NCI-H1105 treated with DMSO at 0.1 percent for 48 hours (cell line): ENCODE results near the gene TRHDE.

Experiments used
- DNase-seq: peaks from one replicate; lab custom pipeline; 2025; lab: John Stamatoyannopoulos, UW

The TRHDE gene

DNA sequence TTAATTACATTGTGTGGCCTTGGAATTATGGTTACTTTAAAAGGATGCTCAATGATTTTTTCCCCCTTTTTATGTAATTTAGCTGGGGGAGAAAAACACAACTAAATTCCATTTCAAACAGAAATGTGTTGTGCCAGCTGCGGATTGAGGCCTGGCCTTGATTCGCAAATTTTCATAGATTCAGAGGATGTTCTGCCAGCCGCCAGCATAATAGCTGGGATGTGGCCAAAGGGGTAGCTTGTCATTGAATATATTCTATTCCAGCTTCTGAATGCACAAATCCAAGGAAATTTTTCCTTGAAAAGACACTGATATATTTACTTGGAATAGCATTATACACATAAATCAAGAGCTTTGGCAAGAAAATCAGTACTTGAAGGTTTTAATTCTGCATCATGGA, 43.7 kb downstream of the TRHDE start:
- DNase-seq = no peak

DNA sequence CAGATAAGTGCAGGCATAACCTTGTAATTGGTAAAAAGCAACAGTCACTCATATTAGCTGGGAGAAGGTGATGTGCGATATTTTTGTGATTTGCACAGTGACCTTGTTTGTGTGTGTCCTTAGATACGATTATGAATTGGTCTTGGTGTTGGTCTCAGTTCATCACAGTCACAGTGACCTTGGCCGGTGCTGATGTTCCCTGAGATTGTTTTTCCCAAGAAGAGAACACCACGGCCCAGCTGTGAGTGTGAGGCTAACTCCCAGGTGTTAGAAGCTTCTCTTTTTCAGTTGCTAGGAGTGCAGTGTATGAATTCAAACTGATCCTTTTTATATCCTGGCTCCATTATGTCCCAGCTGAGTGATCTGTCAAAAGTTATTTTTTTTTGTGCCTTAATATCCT, 46.2 kb downstream of the TRHDE start:
- DNase-seq = no peak

DNA sequence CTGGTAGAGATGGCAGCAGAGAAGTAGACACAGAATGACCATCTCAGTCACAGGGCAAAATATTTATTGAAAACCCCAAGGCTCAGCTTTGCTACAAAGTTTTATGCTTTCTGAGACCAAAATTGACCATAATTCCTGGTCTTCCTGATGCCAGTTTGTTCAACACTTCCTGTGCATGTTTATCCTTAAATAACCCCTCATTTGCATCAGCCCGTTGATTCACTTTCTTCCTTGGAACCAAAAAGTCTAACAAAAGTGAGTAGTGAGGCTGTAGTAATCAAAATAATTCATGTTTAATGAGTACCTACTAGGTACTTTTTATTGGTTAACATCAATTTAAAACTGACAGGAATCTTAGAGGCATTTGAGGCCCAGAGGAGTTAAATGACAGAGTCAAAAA, 51.7 kb downstream of the TRHDE start:
- DNase-seq = no peak

DNA sequence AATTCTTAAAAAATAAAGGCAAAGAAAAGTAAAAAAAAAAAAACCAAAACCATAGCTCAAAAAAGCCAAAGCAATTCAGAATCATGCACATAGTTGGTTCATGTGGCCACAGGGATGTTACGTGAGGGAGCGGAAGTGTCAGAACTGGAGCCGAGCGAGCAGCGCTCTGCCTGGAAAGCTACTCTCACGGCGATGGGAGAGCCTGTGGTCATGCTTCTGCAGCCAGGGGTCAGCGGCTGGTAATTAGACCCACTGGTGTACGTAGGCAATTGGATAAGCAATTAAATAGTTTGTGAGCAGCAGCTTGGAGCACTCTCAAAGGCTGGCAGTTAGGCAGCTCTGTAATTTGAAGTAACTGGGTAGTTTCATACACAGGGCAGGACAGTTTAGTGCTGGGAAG, 58.1 kb downstream of the TRHDE start:
- no peak for DNase-seq

DNA sequence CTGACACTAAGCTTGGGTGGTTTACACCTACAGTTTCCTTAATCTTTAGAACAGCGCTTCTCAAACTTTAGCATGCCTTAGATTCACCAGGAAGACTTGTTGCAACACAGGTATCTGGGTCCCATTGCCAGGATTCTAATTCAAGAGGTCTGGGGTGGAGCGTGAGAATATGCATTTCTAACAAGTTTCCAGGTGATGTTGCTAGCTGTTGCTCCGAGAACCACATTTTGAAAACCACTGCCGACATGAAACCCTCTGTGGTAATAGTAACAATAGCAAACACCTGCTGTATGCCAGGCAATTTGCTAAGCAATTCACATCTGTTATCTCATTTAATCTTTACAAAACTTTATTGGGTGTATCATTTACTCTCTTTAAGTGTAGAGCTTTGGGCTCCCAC, 58.6 kb downstream of the TRHDE start:
- DNase-seq = no peak

DNA sequence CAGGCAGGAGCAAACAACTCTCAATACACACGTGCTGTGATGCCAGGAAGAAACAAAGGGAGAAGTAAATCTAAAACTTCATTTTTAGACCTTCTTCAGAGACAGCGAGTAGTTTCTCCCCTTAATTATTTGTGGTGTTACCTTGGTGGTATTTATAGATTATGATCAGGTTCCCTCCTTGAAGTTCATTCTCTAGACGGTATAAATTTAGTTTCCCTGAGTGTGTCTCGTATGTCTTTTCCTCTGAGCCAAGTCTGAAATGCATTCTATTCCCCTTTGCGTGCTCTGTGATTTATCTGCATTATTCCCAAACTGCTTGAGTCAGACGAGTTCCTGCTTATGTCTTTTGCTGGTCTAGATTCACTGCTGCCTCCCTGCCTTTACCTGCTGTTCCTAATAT, 65.2 kb downstream of the TRHDE start:
- no peak for DNase-seq

DNA sequence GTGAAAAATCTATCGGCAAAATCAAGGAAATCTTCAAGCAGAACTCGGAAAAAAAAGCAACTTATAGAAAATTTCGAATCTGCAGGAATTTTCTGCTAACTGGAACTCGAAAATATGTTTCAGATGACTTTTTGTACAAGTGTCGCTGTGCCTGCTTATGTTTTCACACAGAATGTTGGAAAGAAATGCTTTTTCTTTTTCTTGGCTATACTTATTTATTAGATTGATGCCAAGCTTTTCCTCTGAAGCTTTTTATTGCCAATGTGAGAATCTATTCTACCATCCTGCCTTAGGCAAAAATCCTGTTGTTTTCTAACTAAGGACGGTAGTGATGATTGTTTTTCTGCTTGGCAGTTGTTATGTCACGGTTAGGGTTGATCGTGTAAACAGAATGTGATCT, 65.8 kb downstream of the TRHDE start:
- no peak for DNase-seq

DNA sequence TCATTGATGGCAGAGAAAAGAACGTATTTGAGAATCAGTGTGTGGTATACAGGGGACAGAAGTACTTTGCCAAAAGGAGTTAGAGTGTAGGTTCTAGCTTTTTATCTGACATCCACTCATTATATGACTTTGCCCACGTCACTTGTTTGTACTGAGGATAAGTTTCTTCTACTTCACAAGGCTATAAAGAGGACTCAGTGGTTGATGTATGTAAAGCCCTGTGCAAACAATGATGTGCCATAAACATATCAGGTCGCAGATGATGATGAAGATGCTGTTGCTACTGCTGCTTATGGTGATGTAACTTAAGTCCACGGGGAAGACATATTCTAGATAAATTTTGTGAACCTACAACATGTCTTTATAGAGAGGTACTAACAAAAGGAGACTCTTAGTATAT, 66.3 kb downstream of the TRHDE start:
- DNase-seq = no peak

DNA sequence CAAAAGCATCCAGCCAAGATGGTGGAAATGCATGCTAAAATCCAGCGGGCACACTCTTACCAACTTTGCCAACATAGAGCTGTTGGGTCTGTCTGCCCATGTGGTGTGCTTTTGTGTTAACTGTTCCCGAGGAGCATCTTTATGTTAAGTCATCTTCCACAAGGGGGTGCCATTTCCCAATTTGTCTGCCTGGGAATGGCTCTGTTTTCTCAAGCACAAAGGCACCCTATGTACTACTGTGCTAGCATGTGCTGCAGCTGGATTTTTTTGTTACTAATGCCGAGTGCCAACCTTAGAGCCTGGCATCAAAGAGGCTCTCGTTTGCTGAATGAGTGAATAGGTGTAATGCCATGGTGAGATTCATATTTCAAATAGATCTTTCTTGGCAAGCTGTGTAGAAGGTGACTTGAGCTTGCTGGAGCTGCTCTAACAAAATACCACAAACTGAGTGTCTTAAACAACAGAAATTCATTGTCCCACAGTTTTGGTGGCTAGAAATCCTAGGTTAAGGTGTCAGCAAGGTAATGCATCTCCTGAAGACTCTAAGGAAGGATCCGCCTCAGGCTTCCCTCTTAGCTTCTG, 74.3 kb downstream of the TRHDE start:
- peak; percentile 70 for DNase-seq

DNA sequence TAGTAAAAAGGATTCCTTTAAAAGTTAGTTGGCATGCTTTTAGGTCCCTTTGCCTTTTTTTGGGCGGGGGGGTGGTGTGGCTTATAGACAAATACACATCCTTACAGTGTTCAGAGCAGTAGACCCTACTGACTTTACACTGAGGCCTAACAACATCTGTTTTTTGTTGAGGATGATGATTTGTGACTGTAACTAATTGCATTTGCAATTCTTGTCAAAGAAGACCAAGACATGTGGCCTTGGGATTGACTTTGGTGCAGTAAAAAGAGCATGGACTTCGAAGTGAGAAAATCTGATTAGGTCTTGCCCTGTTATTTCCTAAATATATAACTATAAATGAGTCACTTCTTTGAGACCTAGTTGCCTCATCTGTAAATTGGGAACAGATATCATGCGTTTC, 77.3 kb downstream of the TRHDE start:
- DNase-seq = no peak

DNA sequence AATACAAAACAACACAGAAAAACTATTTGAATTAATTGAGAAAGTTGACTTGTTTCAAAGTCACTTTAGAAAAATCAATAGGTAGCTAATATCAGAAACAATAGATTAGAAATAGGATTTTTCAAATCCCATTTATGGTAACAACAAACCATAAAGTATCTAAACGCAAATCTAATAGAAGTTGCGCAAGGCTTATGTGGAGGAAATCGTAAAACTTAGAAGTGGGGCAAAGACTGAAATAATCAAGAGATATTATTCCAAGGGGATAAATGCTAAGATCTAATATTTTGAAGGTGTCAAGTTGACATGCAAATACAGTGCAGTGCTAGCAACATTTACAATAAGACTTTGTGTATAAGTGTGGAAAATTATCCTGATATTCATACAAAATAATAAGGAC, 87.2 kb downstream of the TRHDE start:
- DNase-seq = no peak

DNA sequence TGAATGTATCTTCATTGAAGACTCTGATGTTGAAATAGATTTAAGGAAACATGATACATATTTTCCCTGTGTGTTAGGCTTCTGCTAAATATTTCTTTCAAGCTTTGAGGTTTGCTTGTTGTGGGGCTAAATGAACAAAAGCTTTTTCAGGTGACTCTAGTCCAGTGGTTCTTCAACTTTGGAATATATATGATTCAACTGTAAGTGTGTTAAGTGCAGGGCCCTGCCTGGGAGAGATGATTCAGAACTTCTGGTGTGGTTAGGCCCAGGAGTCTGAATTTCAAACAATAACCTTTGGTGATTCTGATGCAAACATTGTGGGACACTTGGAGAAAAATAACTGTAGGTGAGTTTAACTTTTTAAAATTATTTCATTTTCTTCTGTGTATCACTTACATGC, 93.0 kb downstream of the TRHDE start:
- no peak for DNase-seq

DNA sequence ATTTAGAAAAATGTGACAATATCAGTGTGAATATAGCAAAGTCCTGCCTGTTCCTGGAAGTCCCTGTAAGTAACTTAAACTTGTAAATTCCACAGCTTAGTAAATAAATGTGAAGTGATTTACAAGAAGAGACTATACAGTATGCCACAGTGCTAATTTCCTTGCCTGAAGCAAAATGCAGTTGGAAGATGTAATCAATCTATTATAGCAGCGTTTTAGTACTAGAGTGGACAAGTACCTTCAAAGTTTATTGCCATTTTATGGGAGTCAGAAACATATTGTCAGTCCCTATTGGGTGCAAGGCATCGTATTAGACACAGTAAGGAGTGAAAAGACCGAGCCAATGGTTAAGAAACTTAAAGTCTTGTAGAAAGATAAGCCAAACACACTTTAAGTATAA, 94.1 kb downstream of the TRHDE start:
- no peak for DNase-seq

DNA sequence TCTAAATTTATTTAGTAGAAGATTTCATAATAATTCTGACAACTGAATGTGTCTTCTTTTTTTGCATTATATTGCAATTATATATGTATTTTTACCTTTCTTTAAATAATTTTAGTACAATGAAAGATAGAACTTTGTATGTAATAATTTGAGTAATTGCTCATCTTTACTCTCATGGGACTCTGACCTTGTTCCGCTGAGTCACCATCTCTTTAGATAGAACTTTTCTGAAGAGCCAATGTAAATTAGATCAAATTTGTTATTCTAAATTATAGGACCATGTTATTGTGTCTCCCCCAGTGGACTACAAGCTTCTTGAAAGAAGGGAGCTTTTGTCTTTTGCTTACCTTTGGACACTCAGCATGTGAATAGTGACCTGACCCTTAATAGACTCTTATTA, 96.1 kb downstream of the TRHDE start:
- no peak for DNase-seq

DNA sequence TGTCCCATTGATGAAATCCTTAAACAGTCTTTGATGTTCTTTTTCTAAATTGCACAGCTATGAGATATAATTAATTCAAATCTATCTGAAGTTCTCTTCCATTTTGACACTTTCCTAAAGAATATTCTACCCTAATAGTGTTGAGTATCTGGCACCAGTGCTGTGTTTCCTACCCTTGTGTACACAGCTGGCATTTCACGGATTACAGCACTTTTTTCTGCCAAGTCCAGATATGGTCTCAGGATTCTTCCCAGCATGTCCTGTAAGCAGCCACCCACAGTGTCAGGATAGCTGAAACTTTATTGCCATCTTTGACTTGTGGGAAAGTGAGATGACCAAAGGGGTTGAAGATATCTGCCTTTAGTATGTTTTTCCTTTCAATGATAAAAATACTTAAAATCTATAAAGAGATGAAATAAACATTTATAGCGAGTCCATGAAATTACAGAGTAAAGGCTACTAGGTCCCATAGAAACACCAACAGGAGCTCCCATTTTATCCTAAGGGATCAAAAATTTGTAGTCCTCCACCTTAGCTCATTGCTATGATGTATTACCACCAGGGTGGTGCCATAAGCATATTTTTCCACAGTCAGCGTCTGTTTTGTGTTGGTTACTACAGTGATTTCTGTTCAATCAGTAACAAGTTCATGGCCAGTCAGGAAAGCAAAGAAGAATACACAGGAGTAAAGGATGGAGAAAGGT, 96.7 kb downstream of the TRHDE start:
- no peak for DNase-seq

DNA sequence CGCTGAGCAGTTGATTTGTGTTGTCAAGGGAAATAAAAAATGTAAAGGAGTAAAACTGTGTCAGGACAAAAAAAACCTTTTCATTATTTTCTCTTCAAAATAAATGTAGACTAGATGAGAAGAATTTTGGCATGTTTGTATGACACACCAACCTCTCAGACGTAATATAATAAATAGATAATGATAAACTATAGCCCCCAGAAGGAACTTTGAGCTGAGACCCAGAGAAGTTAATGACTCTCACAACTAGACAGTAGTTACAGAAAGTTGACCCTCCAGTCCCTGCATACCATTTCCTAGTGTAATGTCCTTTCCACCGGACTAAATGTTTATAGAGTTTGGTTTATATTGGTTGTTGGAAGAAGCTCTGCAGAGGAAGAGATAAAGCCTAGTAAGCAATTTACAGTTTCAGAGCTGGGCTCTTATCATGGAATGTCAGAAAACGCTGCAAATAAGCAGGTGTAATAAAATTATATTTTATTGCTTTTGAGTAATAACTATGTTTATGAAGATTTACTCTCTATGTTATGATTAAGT, 97.3 kb downstream of the TRHDE start:
- DNase-seq = no peak

DNA sequence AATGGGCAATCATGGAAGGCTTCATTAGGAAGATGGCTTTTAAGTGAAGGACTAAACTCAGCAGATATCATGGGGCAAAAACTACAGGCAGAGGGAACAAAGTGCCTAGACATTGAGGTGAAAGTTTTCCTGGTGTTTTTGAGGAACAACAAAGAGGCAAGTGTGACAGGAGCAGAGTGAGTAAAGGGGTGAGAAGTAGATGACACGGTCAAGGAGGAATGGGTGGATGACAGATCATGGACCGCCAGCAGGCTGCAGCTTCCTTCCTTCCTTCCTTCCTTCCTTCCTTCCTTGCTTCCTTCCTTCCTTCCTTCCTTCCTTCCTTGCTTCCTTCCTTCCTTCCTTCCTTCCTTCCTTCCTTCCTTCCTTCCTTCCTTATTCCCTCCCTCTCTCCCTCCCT, 108.3 kb downstream of the TRHDE start:
- no peak for DNase-seq

DNA sequence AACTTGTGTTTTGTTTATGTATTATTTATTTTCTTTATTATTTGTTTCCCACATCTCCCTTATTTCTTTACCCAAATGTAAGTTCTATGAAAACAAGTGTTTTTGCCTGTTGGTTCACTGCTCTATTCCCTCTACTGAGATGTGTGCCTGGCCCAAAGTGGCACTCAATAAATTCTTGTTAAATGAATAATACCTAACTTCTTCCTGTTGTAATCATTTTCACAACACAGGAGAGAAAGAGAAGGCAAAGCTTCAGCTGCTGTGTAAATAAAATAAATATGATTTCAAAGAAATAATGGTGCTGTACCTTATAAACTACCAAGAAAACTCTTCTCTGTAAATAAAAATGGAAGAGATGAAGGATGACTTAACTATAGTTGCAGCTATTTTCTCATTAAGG, 116.2 kb downstream of the TRHDE start:
- DNase-seq = no peak

DNA sequence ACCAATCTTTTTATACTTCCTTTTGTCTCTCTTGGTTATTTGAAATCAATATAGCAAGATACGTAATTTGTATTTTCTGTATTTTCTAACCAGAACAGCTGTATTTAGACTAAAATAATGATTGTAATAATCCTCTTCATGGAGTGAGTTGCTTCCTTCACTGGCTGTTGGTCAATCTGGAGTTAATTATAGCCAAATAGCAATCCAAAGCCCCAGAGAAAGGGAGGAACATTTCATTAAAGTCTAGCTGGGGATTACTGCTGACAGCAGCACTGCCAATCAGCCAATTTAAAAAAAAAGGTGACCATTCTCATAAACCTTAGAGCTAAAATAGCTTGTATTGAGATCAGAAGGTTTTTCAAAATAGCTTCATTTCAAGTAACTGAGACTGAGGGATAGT, 118.0 kb downstream of the TRHDE start:
- DNase-seq = no peak

DNA sequence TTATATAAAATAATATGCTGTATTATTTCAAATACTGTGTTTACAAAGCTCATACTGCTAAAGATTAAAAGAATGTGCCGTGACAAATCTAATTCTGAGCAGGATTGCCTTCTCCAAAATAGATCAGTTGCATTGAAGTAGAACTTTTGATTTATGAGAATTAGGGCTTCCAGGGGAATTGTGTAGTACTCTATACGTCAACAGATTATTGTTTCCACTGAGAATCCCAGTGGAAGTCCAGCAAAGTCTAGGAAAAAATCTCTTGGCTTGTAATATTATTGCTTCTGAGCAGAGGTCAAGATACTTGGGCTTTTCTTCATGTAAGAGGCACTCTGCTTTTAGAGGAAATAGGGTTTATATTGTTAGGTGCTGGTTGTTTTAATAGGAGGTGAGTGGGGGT, 133.9 kb downstream of the TRHDE start:
- DNase-seq = no peak

DNA sequence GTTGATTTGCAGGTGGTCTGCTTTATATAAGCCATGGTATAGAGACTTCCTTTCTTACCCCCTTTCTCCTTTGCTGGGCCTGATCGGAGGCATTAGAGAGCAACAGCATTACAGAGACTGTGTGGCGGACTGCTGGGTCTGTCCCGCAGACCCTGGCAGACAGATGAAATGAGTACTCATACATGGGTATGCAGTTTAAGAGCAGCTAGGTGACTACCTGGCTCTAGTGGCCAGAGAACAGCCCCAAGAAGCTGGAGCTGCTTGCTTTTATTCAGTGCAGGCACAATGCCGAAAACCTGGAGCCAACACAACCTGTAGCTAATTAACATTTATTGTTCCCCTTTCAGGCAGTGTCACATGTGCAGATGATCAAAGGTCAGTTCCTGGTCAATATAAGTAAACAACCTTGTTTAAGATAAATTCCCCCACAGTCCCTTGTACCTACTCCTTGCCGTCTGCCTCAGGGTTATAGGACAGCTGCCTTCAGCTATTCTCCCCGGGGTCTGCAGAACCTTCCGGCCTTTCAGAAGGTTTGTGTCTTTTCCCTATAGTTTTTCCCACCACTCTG, 160.0 kb downstream of the TRHDE start:
- DNase-seq = no peak

DNA sequence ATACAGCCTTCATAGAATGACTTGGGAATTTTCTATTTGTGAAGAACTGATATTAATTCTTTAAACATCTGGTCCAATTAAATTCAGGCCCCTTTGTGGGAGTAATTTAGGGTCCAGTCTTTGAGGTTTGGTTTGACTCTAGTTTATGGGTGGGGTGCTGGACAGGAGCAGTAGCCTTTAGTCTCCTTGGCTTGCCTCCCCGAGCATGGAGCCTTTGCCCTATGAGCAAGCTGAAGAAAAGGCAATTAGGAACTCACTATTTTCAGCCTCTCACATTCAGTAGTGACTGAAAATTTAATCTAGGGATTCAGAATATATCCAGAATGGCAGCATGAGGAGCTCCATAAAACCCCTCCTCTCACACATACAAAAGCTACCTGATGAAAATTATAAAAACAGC, 161.1 kb downstream of the TRHDE start:
- no peak for DNase-seq

DNA sequence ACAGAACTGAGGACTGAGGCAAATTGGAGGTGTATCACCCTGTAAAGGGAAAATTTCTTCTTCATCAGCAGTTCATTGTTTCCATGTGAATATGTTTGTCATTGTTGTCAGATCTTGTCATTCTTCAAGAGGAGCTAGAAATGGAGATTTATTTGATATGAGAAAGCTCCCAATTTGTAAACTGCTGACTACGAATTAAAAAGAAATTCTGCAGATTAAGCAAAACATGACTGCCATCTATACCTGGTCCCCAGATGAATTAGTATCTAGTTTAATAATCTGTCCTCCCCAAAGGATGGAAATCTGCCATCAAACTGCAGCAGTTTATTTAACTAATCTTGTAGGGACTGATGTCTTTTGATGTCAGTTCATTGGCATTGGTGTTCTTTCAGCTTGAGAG, 162.8 kb downstream of the TRHDE start:
- no peak for DNase-seq

DNA sequence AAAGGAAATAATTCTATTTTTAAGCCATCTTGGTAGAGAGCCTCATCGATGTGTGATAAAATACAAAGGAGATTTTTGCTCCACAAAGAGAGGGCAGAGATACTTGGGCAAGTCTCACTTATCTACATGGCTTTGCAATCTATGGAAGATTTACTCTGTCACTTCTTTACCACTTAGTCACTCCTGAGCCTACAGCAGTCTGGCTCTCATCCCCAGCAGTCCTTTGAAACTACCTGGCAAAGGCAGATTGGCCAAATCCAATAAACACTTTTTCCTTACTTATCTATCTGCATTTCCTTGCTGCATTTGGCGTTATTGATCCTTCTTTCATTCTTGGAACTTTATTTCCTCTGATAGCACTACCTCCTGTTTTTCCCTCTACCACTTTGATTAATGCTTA, 170.0 kb downstream of the TRHDE start:
- DNase-seq = no peak
